Measurements from ENCODE around the gene ACTR5. TPM values are rescaled to one million over a fixed set of nuclear protein-coding genes. Genes with fewer than 3 reads are reported as not detected.

ACTR5 gene
- total and polyA plus RNA-seq, 3 donors from 2014 or later: 18.9 to 26.9 (median 22.7) TPM

DNA sequence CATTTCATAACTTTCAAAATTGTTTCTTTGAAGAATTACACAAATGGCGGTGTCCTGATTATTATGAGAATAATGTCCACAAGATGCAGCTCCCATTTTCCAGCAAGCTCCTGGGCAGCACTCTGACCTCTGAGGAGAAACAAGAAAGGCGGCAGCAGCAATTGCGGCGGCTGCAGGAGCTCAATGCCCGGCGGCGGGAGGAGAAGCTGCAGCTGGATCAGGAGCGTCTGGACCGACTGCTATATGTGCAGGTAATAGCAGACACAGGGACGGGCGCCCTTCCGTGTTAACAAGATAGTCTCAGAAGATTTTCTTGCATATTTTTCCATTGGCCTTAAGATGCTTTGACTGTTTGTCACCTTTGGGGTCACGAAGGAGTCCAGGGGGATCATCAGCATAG, 6.7 kb downstream of the ACTR5 start:
- intact Hi-C loops (cut with DNase I; ENCODE audit: low total_unique reads): no loop called here
- no peaks in the 10 kb centered on the region for H3K36me3 ChIP-seq (ENCODE audit: low read depth, missing control alignments)
- TF ChIP-seq, protein P1, sequence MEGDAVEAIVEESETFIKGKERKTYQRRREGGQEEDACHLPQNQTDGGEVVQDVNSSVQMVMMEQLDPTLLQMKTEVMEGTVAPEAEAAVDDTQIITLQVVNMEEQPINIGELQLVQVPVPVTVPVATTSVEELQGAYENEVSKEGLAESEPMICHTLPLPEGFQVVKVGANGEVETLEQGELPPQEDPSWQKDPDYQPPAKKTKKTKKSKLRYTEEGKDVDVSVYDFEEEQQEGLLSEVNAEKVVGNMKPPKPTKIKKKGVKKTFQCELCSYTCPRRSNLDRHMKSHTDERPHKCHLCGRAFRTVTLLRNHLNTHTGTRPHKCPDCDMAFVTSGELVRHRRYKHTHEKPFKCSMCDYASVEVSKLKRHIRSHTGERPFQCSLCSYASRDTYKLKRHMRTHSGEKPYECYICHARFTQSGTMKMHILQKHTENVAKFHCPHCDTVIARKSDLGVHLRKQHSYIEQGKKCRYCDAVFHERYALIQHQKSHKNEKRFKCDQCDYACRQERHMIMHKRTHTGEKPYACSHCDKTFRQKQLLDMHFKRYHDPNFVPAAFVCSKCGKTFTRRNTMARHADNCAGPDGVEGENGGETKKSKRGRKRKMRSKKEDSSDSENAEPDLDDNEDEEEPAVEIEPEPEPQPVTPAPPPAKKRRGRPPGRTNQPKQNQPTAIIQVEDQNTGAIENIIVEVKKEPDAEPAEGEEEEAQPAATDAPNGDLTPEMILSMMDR (IDR thresholded peaks at IDR 0.05): no peak
- TF ChIP-seq POLR2A (IDR thresholded peaks at IDR 0.05): no peak
- WGBS, 2 donors: 88 to 89% methylated on average over 13 of the region's 13 CpGs
- no peaks in the 10 kb centered on the region for H3K27me3 ChIP-seq
- H3K9me3 ChIP-seq: no peaks in the 10 kb centered on the region
- H3K27ac ChIP-seq: no peak overlapping the region
- no peak overlapping the region for H3K4me3 ChIP-seq
- no peak for DNase-seq
- H3K4me1 ChIP-seq: no peaks in the 10 kb centered on the region

DNA sequence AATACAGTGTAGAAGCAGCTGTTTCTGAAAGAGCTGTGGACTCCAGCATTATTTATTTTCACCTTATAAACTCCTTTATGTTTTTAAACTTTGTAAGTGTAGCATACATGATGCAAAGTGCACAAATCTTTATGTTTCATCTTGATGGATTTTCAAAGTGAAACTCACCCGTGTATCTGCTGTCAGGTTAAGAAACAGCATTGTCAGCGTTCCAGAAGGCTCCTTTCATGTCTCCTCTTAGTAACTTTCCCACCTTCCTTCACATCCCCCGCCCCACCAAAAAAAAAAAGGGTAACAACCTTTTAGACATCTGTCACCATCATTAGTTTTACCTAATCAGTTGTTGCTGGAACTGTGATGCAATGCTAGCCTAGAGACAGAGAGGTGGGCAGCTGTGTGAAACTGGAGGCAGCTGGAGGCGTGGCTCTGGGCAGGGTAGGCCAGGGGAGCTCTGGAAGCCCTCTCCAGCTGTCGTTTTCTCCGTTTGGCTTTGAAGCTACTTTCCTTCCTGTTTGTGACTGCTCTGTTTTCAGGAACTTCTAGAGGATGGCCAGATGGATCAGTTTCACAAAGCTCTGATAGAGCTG, 7.2 kb downstream of the ACTR5 start:
- no peak for DNase-seq
- Histone ChIP-seq H3K4me3 (no peak overlapping the region), H3K9me3 (no peaks in the 10 kb centered on the region), H3K36me3 (ENCODE audit: low read depth, missing control alignments) (no peaks in the 10 kb centered on the region), H3K27me3 (no peaks in the 10 kb centered on the region), H3K4me1 (no peaks in the 10 kb centered on the region), H3K27ac (no peak overlapping the region)
- intact Hi-C loops (cut with DNase I; ENCODE audit: low total_unique reads): no loop called here
- 69 to 82% methylated on average over 5 to 6 of the region's 6 CpGs for WGBS, 2 donors
- no peak for TF ChIP-seq POLR2A (IDR thresholded peaks at IDR 0.05)
- TF ChIP-seq, protein P1 (IDR thresholded peaks at IDR 0.05): no peak

DNA sequence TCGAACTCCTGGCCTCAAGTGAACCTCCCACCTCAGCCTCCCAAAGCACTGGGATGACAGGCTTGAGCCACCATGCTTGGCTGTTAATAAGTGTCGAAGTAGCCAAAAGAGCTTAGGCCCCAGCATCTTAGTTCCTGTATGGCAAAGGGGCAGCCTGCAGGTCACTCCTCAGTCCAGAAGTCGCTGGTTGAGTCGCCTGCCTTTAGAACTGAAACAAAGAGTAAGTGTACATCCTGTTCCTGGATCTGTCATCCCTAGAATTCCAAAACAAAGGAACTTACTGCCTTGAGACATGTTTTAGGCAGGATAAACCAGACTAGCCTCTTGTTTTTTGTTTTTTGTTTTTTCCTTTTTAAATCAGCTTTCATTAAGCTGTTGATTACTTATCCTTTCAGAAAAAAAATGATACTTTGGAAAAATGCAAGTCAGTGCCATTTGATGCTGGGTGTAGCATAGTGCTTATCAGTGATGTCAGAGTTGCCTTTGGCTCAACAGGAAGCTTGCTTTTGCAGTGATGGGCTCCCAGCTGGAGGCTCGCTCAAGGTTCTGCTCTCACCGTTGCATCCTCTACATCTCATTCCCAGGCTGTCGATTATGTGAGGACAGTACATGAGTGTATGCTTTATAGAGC, 9.0 kb downstream of the ACTR5 start:
- no peaks in the 10 kb centered on the region for H3K4me1 ChIP-seq
- peak overlapping the region in 1 of 2 donors; percentile 69 for H3K27ac ChIP-seq
- TF ChIP-seq, protein P1 (IDR thresholded peaks at IDR 0.05): no peak
- TF ChIP-seq POLR2A (IDR thresholded peaks at IDR 0.05): no peak
- H3K36me3 ChIP-seq (ENCODE audit: low read depth, missing control alignments): no peaks in the 10 kb centered on the region
- 48 to 61% methylated on average over 6 to 7 of the region's 7 CpGs for WGBS, 2 donors
- intact Hi-C loops (cut with DNase I; ENCODE audit: low total_unique reads): no loop called here
- DNase-seq: no peak
- H3K4me3 ChIP-seq: no peak overlapping the region
- H3K9me3 ChIP-seq: no peaks in the 10 kb centered on the region
- H3K27me3 ChIP-seq: no peaks in the 10 kb centered on the region

DNA sequence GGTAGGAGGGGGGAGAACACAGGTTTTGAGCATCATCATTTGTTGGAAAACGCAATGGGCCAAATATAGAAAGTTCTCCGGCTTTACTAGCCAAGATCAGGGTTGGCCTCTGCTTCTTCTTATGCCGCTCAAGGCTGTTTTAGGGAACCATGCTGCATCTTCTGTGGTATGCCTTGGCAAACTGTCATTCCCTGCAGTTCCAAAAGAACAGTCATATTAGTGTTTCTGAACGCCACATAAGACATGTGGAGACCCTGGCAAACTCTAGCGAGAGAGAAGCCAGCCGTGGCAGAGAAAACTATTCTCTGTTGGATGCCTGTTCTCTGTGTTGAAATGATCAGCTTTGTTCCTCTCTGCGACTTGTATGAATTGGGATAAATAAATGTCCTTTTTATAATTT, 10.8 kb downstream of the ACTR5 start:
- Histone ChIP-seq H3K4me3 (no peak overlapping the region), H3K4me1 (no peaks in the 10 kb centered on the region), H3K27ac (no peak overlapping the region), H3K9me3 (no peaks in the 10 kb centered on the region), H3K27me3 (no peaks in the 10 kb centered on the region), H3K36me3 (ENCODE audit: low read depth, missing control alignments) (no peaks in the 10 kb centered on the region)
- TF ChIP-seq, protein P1 (IDR thresholded peaks at IDR 0.05): no peak
- TF ChIP-seq POLR2A (IDR thresholded peaks at IDR 0.05): no peak
- WGBS, 2 donors: 92 to 94% methylated on average over 6 to 7 of the region's 7 CpGs
- intact Hi-C loops (cut with DNase I; ENCODE audit: low total_unique reads): no loop called here
- DNase-seq: no peak

DNA sequence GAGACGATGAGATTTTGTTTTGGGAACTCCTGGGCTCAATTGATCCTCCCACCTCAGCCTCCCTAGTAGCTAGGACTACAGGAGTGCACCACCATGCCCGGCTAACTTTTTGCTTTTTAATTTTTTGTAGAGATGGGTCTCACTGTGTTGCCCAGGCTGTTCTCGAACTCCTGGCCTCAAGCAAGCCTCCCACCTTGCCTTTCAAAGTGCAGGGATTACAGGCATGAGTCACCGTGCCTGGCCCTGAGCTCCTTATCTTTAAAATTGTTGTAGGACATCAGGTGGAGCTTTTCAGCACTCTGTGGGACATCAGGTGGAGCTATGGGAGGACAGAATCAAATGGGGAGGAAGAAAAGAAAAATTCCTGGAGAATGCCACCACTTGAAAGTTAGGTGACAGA, 12.7 kb downstream of the ACTR5 start:
- no peaks in the 10 kb centered on the region for H3K36me3 ChIP-seq (ENCODE audit: low read depth, missing control alignments)
- peaks cover 3% of the 10 kb centered on the region for H3K4me1 ChIP-seq
- no peak for DNase-seq
- H3K9me3 ChIP-seq: no peaks in the 10 kb centered on the region
- intact Hi-C loops (cut with DNase I; ENCODE audit: low total_unique reads): no loop called here
- H3K4me3 ChIP-seq: no peak overlapping the region
- 90 to 93% methylated on average over 4 of the region's 4 CpGs for WGBS, 2 donors
- no peak overlapping the region for H3K27ac ChIP-seq
- H3K27me3 ChIP-seq: no peaks in the 10 kb centered on the region
- no peak for TF ChIP-seq POLR2A (IDR thresholded peaks at IDR 0.05)
- TF ChIP-seq, protein P1 (IDR thresholded peaks at IDR 0.05): no peak

Data from testis (tissue), 3 donors.